Activated CD8-positive, alpha-beta memory T cell treated with anti-CD3 and anti-CD28 coated beads, Interleukin-2, amount 50 U/mL, for 1 hour (primary cell): ENCODE measurements around the gene LMNTD2.
"Not testable (repeated sequence)": the region's sequence is repeated elsewhere in the genome, so short reads cannot be mapped to it uniquely, and the experiment has no call there.

Experiments used
- DNase-seq: peaks from one replicate; pipeline ENCODE4 v3.0.0-alpha.2; 2020; ENCODE audit errors: extremely low read depth

LMNTD2 gene

GRCh38 chr11:587978-588380 lies 27.4 kb upstream of the LMNTD2 start:
- DNase-seq: peak; percentile 87

DNA sequence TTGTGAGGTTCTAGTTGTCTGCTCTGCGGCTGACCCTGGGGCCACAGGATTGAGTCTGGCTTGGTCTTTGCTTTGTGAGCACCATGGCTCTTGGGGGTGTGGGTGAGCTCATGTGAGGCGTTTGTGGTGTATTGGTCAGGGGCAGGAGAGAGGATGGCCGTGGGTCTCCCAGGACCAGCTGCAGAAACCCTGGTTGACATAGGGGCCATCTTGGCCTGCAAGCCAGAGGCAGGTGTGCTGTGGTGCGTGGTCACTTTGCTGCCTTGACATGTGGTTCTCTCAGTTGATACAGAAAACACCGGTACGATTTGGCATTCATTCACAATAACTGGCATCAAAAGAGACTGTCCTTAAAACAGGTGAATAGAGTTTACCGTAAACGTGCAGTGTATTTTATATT lies 27.0 kb upstream of the LMNTD2 start:
- DNase-seq: no peak

DNA sequence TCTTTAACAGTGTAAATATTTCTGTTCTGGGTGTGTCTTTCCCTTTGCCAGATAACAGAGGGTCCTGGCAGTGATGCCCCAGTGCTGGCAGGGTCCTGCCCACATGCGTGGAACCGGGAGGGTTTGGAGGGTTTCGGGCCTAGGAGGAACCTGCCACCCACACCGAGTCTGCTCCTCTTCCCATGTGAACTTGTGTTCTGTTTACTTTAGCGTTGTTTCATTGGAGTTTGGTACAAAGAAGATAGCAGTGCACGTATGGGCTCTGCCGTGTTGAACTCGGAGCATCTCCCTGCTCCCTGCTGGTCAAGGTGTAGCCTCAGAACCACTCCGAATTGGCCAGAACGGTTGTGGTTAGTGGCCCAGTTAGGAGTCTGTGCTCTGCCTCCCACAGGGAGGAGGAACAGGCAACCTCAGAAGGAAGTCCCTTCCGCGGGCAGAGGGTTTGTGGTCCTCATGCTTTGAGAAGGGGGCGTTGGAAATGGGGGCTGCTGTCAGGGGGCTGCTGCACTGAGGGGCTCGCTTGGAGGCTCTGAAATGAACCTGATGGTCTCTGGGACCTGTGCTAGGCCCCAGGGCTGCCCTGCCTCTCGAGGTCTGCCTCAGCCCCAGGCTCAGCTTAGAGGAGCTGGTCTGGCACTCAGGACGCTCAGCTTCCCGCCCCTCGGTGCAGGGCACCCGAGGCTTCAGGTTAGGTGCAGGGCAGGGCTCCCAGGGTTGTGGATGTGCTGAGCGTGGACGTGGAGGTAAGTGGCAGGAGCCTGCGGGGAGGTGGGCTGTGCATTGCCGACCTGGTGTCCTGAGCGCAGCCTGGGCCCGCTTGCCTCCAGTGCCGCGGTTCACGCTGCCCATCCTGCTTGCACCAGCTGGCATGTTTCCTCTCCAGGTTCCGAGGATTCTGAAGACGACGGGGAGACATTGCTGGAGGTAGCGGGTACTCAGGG lies 26.1 kb upstream of the LMNTD2 start:
- no peak for DNase-seq

DNA sequence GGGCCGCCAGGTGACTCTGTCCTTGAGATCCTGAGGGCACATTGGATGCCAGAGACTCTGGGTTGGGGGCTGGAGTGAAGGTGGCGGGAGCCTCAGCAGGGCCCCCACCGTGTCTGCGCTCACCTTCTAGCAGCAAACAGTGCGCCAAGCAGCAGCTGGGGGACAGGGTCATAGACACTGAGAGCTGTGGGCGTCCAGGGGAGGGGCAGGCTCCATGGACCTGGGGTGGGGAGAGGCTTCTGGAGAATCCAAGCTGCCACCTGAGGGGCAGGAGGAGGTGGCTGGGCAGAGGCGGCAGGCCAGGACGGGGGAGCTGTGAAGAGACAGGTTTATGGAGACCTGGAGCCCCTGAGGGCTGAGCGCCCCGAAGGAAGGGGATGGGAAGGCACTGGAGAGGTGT lies 23.7 kb upstream of the LMNTD2 start:
- DNase-seq: no peak

- no peak for DNase-seq
Observed at GRCh38 chr11:581752-582151, 21.2 kb upstream of the LMNTD2 start.

GRCh38 chr11:581342-581741 lies 20.8 kb upstream of the LMNTD2 start:
- no peak for DNase-seq

DNA sequence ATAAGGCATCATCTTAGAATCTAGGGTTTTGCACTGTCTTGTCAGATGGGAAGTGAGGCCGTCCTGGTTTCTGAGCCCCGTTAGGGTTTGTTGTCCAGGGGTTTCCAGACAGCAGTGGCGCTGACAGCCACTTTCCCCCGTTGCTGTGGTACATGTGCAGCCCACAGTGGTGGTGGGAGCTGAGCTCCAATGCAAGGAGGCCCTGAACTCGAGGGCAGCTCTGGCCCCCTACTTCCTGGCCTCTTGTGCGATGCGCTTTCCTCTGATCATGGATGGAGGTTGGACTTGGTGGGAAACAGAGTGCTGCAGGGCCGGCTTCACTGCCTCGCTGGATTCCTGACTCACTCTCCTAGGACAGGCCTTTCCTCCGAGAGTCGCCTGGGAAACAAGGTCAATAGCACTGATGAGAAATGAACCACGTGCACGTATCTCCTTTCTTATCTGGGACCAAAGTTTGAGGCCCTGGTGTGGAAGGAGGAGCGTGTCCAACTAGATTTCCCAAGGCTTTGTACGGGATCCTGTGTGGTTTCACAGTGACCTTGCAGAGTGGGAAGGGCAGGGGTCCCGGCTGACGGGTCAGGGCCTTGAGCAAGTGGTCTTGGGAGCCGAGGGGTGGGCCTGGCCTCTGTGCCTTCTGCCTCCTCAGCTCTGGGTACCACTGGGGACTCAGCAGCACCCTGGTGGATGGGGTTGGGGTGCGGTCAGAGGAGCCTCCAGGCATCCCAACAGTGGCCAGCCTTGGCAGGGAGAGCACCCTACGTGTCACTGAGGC lies 19.5 kb upstream of the LMNTD2 start:
- DNase-seq: no peak

DNA sequence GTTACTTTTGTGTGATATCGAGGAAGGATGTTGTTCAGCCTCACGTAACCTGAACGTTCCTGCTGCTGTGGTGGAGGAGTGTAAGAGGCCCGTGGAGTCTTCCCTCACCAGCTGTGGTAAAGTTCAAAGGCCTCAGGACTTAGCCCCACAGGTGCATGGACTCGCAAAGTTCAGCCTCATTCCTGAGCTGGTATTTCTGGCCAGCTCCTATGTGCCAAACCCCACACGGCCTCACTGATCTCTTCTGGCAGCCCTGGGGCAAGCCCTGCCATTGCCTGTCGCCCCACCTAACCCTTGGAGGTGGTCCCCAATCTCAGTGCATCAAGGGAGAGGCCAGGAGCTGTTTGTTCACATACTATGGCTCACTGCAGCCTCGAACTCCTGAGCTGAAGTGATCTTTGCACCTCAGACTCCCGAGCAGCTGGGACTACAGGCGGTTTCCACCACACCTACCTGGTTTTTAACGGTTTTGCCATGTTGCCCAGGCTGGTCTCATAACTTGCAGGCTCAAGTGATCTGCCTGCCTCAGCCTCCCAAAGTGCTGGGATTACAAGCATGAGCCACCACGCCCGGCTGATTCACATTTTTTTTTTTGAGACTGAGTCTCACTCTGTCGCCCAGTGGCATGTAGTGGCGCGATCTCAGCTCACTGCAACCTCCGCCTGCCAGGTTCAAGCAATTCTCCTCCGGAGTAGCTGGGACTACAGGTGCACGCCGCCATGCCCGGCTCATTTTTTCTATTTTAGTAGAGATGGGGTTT lies 17.9 kb upstream of the LMNTD2 start:
- DNase-seq: no peak

- DNase-seq: no peak
Observed at GRCh38 chr11:577611-577894, 17.0 kb upstream of the LMNTD2 start.

DNA sequence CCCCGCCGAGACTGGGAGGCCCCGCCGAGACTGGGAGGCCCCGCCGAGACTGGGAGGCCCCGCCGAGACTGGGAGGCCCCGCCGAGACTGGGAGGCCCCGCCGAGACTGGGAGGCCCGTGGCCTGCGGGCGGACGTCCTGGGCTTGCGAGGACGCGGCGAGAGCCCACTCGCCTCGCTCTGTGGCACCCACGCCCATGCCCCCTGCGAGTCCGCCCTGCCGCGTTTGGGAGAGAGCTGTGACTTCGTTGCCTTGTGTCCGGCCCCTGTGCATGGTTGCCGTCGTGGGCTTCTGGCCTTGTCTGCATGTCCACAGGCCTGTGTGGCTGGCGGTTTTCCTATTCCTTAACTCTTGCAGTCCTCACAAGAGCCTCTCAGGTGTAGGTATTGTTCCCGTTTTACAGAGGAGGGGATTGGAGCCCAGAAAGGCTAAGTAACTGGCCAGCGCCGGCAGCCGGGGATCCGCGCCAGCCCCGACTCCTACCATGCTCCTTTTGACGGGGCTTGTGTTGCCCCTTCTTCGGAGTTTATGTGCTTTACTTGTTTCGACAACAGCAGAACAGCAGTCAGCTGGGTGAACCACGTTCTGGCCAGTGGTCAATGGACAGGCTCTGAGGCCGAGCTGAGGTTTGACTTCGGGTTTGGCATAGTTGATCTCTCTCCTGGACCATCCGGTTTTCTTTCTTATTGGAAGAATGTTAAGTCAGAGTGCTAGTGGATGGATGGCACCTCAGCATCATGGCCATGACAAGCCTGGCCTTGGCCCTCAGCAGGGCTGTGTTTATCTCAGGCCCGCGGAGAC lies 16.5 kb upstream of the LMNTD2 start:
- DNase-seq: no peak

- DNase-seq: peak; percentile 92
Observed at GRCh38 chr11:575996-576768, 15.6 kb upstream of the LMNTD2 start, which contains the start of gene PHRF1. TSS of gene PHRF1 (plus strand) at chr11:576470. CDS start at chr11:581513, 5,043 bp downstream.

- DNase-seq: no peak
Observed at GRCh38 chr11:575313-575995, 14.9 kb upstream of the LMNTD2 start.

DNA sequence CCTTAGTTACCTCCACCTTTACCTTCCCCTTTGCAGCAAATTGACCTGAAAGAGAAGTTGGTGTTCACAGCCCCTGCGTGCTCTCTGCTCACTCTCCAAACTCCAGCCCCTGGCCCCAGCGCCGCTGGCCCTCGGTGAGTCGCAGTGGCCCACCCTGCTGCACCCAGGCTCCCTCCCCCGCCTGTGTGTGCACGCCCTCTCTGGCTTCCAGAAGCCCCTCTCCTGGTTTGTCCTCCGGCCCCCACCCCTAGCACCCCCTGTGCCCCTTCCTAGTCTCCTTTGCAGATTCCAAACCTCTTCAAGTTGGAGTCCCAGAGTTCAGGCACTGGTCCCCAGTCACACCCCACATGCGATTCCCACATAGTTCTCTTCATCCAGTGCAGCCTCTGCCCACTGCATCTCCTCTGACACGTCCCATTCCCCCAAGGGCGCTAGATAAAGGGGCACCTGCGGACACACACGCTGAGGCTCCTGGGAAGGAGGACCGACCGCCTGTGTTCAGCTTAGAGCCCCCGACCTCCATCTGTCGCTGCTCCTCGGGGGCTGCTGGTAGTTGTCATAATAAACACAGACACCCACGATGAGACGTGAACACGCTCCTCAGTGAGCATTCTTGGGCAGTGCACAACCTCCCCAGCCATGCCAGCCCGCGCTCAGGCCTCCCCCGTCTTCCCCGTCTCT lies 14.2 kb upstream of the LMNTD2 start:
- DNase-seq: no peak

GRCh38 chr11:574031-574570 lies 13.6 kb upstream of the LMNTD2 start:
- DNase-seq: not testable (repeated sequence)

- DNase-seq: no peak
Observed at GRCh38 chr11:573146-573759, 12.7 kb upstream of the LMNTD2 start.

GRCh38 chr11:571802-572185 lies 11.3 kb upstream of the LMNTD2 start:
- DNase-seq: no peak

- no peak for DNase-seq
Observed at GRCh38 chr11:569158-569885, 8.8 kb upstream of the LMNTD2 start.
